Liver (tissue), 3 donors: Measurements from ENCODE around the gene ARHGAP4.

Source experiments
- ATF3 ChIP-seq: IDR thresholded peaks from 2 replicates; pipeline ENCODE4 v1.6.1; 2016; ENCODE audit warnings: antibody characterized with exemption
- CTCF ChIP-seq: fragments of 150-350 bp; IDR thresholded peaks from 2 replicates; pipeline ENCODE4 v1.5.1; 2017; ENCODE audit warnings: improper control_type of control experiment, low read depth, low read length; ENCODE audit not compliant: missing input control
- EGR1 ChIP-seq, 2 donors: IDR thresholded peaks; 2 replicates each; pipeline ENCODE4 v1.6.1; 2016 to 2018; ENCODE audit warnings: antibody characterized with exemption in 2 of 2, low read depth in 2 of 2
- MAX ChIP-seq: IDR thresholded peaks from 2 replicates; pipeline ENCODE4 v1.6.1; 2016; ENCODE audit warnings: antibody characterized with exemption
- RAD21 ChIP-seq, 2 donors: IDR thresholded peaks; 2 replicates each; pipeline ENCODE4 v1.6.1; 2016; ENCODE audit warnings: antibody characterized with exemption in 2 of 2, mild to moderate bottlenecking in 2 of 2
- REST ChIP-seq: IDR thresholded peaks from 2 replicates; pipeline ENCODE4 v1.6.1; 2016; ENCODE audit warnings: antibody characterized with exemption, mild to moderate bottlenecking
- TAF1 ChIP-seq: conservative IDR thresholded peaks from 2 replicates; pipeline ENCODE4 v1.6.1; 2016; ENCODE audit warnings: antibody characterized with exemption, mild to moderate bottlenecking
- donor health status: healthy.
- donor health status: healthy.

GRCh38 chrX:153879741-153880439, 46.2 kb downstream of the ARHGAP4 start:
- TF ChIP-seq CTCF (no peak), MAX (no peak), ATF3 (no peak), EGR1 (IDR thresholded peaks at IDR 0.05; ENCODE audit: low read depth in 2 of 2) (no peak), REST (no peak), RAD21 (IDR thresholded peaks at IDR 0.05) (no peak), TAF1 (no peak)
